ENCODE results near the gene WSCD1. TPM values are rescaled to one million over a fixed set of nuclear protein-coding genes. Genes with fewer than 3 reads are reported as not detected.

WSCD1 gene
- total and polyA plus RNA-seq, 2 of the 4 experiments (the other 2 are of a cell fraction), result 0.07 TPM; not detected in 1

- no peak overlapping the region for H3K14ac ChIP-seq (replicated peaks; ENCODE audit: low read depth, low read length)
- ChIA-PET CTCF (no interaction called here), POLR2A (ENCODE audit: unreplicated experiment) (no interaction called here)
- no peaks in the 10 kb centered on the region for H3K36me3 ChIP-seq (ENCODE audit: control insufficient read depth, insufficient read depth, low read length)
- no peaks in the 10 kb centered on the region for H3K27me3 ChIP-seq (ENCODE audit: control insufficient read depth, insufficient read depth, low read length)
- intact Hi-C loops (cut with micrococcal nuclease) (loop anchor here (10.0 kb wide), 1 partner anchor 61 kb away; the partner anchor contains the start of gene WSCD1), in situ Hi-C loops (cut with MboI; ENCODE audit: low sequenced_read_pairs) (no loop called here), dilution Hi-C loops (cut with HindIII; ENCODE audit: low sequenced_read_pairs, unreplicated experiment) (no loop called here)
- no peak overlapping the region for H4K5ac ChIP-seq (ENCODE audit: low read depth, low read length)
- no peak for DNase-seq
- no CpG with 5 or more reads among the region's 8 CpGs for WGBS, 2 experiments (ENCODE audit: extremely low coverage in 2 of 2, insufficient read length in 1 of 2)
- H3K27ac ChIP-seq (ENCODE audit: insufficient read depth, low read length), result no peak overlapping the region
- no peaks in the 10 kb centered on the region for H3K4me1 ChIP-seq (ENCODE audit: control insufficient read depth, insufficient read depth, low read length)
- H4K91ac ChIP-seq (ENCODE audit: insufficient read depth, low read depth, low read length), result no peak overlapping the region
- H4K20me1 ChIP-seq (ENCODE audit: insufficient read depth, low read length), result no peaks in the 10 kb centered on the region
- no peak overlapping the region for H2AK5ac ChIP-seq (ENCODE audit: low read depth, low read length)
- H3K4me2 ChIP-seq (ENCODE audit: low read depth, low read length), result no peak overlapping the region
- no peak overlapping the region for H3K56ac ChIP-seq (ENCODE audit: extremely low read depth, insufficient read depth, low read length)
- no peak for ATAC-seq (ENCODE audit: low read depth)
- H4K8ac ChIP-seq (ENCODE audit: low read depth in 2 of 2, low read length in 2 of 2), result no peak overlapping the region
- no peak overlapping the region for H2AK9ac ChIP-seq (replicated peaks; ENCODE audit: low read depth, low read length, poor library complexity)
- H2BK5ac ChIP-seq (ENCODE audit: low read depth, low read length, poor library complexity, severe bottlenecking), result no peak overlapping the region
- H3K79me1 ChIP-seq (ENCODE audit: low read depth in 1 of 2, low read length in 2 of 2), result no peaks in the 10 kb centered on the region
- no peak overlapping the region for H3K9ac ChIP-seq (ENCODE audit: low read depth, low read length)
- TF ChIP-seq MAZ (IDR thresholded peaks at IDR 0.05; ENCODE audit: borderline replicate concordance, low read depth, low read length) (no peak), FOS (IDR thresholded peaks at IDR 0.05; ENCODE audit: low read depth, low read length) (no peak), RAD21 (IDR thresholded peaks at IDR 0.05; ENCODE audit: low read length) (no peak), RFX5 (IDR thresholded peaks at IDR 0.05; ENCODE audit: low read depth, low read length) (no peak), POLR2A (IDR thresholded peaks at IDR 0.05; ENCODE audit: low read depth, low read length) (no peak), ELK1 (IDR thresholded peaks at IDR 0.05; ENCODE audit: borderline replicate concordance, low read depth, low read length) (no peak), MXI1 (IDR thresholded peaks at IDR 0.05; ENCODE audit: borderline replicate concordance, low read depth, low read length) (no peak), CEBPB (IDR thresholded peaks at IDR 0.05; ENCODE audit: low read depth, low read length) (no peak), RCOR1 (IDR thresholded peaks at IDR 0.05; ENCODE audit: insufficient replicate concordance, low read length) (no peak), CHD1 (IDR thresholded peaks at IDR 0.05; ENCODE audit: low read depth, low read length) (no peak), MAFK (IDR thresholded peaks at IDR 0.05; ENCODE audit: low read depth, low read length) (no peak), NFE2L2 (IDR thresholded peaks at IDR 0.05; ENCODE audit: low read depth, low read length) (no peak), BHLHE40 (IDR thresholded peaks at IDR 0.05; ENCODE audit: low read depth, low read length) (no peak)
- TF ChIP-seq, protein P1, sequence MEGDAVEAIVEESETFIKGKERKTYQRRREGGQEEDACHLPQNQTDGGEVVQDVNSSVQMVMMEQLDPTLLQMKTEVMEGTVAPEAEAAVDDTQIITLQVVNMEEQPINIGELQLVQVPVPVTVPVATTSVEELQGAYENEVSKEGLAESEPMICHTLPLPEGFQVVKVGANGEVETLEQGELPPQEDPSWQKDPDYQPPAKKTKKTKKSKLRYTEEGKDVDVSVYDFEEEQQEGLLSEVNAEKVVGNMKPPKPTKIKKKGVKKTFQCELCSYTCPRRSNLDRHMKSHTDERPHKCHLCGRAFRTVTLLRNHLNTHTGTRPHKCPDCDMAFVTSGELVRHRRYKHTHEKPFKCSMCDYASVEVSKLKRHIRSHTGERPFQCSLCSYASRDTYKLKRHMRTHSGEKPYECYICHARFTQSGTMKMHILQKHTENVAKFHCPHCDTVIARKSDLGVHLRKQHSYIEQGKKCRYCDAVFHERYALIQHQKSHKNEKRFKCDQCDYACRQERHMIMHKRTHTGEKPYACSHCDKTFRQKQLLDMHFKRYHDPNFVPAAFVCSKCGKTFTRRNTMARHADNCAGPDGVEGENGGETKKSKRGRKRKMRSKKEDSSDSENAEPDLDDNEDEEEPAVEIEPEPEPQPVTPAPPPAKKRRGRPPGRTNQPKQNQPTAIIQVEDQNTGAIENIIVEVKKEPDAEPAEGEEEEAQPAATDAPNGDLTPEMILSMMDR (conservative IDR thresholded peaks at IDR 0.05; ENCODE audit: low read depth, low read length), result no peak
- H2BK20ac ChIP-seq (ENCODE audit: low read depth, low read length), result no peak overlapping the region
- H2BK120ac ChIP-seq (ENCODE audit: low read depth, low read length), result no peak overlapping the region
- no peak overlapping the region for H3K4ac ChIP-seq (ENCODE audit: low read depth, low read length)
- H2AFZ ChIP-seq (replicated peaks; ENCODE audit: low read length, poor library complexity), result no peak overlapping the region
- no peak overlapping the region for H2BK15ac ChIP-seq (ENCODE audit: low read depth, low read length)
- H3K18ac ChIP-seq (ENCODE audit: low read depth, low read length), result no peak overlapping the region
- no TSS peak for BruUV-seq (replicated peaks)
- peaks cover 12% of the 10 kb centered on the region for H3K9me3 ChIP-seq (ENCODE audit: control insufficient read depth, insufficient read depth, low read length)
- H3K9me1 ChIP-seq (ENCODE audit: insufficient read depth, low read length), result no peaks in the 10 kb centered on the region
- no peak overlapping the region for H3K4me3 ChIP-seq (ENCODE audit: insufficient read depth, low read depth, low read length)
- no peak overlapping the region for H3K23ac ChIP-seq (ENCODE audit: low read depth, low read length)
These were observed 65.8 kb downstream of the WSCD1 start for GRCh38 chr17:6135996-6136395.

Measured in IMR-90 (cell line).